Hepatocyte (in vitro differentiated cells): ENCODE data around the gene CD69.

ENCODE experiments used
- EZH2 ChIP-seq: fragments of 200-600 bp; sonication (generic); IDR thresholded peaks from 2 replicates; pipeline ENCODE4 v1.6.1; 2016; ENCODE audit warnings: antibody characterized with exemption, mild to moderate bottlenecking, borderline replicate concordance
- TF ChIP-seq, protein P1 (sequence below): fragments of 200-600 bp; sonication (generic); IDR thresholded peaks from 2 replicates; pipeline ENCODE4 v1.5.1; 2016; ENCODE audit warnings: antibody characterized with exemption, mild to moderate bottlenecking; ENCODE audit not compliant: poor library complexity

DNA sequence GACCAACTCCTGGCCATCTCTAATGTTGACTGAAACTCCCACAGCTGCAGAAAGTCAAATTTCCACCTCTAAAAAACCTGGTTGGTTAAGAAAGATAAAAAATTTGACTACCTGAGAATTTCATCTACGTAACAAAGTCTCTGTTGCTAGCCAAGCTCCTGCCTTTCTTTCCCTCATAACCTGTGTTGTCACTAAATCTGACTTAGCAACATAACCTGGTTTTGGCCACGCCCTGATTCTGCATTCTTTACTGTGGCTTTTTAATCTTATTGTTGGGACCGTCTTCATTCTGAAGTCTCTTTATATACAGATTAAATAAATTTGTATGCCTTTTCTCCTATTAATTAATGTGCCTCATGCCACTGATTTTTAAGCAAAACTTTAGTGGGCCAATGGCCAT lies 16.1 kb upstream of the CD69 start:
- TF ChIP-seq, protein P1, sequence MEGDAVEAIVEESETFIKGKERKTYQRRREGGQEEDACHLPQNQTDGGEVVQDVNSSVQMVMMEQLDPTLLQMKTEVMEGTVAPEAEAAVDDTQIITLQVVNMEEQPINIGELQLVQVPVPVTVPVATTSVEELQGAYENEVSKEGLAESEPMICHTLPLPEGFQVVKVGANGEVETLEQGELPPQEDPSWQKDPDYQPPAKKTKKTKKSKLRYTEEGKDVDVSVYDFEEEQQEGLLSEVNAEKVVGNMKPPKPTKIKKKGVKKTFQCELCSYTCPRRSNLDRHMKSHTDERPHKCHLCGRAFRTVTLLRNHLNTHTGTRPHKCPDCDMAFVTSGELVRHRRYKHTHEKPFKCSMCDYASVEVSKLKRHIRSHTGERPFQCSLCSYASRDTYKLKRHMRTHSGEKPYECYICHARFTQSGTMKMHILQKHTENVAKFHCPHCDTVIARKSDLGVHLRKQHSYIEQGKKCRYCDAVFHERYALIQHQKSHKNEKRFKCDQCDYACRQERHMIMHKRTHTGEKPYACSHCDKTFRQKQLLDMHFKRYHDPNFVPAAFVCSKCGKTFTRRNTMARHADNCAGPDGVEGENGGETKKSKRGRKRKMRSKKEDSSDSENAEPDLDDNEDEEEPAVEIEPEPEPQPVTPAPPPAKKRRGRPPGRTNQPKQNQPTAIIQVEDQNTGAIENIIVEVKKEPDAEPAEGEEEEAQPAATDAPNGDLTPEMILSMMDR = no peak
- TF ChIP-seq EZH2 = no peak
